WTC11 (cell line): ENCODE results near the gene EEF1AKMT4. TPM values are rescaled to one million over a fixed set of nuclear protein-coding genes. Genes with fewer than 3 reads are reported as not detected.

Experiments
- ATAC-seq: fragments of 200-7000 bp; cut with Tn5 transposase; 2 replicates; pipeline ENCODE4 v1.10.0; 2021; ENCODE audit warnings: mild to moderate bottlenecking, moderate library complexity
- CTCF ChIA-PET: fragments of 300-600 bp; sonication (Branson Sonifier 250); formaldehyde crosslinking; loops from one replicate; lab custom pipeline; 2021; ENCODE audit warnings: antibody characterized with exemption; lab: Charles Lee
- POLR2A ChIA-PET: fragments of 350-600 bp; sonication (Branson Sonifier 250); formaldehyde crosslinking; loops from one replicate; lab custom pipeline; 2021; ENCODE audit warnings: antibody characterized with exemption; lab: Charles Lee
- DNase-seq: peaks from one replicate; pipeline ENCODE4 v3.0.0; 2021; ENCODE audit warnings: low spot score
- H3K27ac Mint-ChIP-seq: 2 replicates; pipeline ENCODE4 v1.8.0; 2021; ENCODE audit warnings: mixed read lengths
- H3K27me3 Mint-ChIP-seq: 2 replicates; pipeline ENCODE4 v1.8.0; 2021; ENCODE audit warnings: low read depth, mild to moderate bottlenecking, moderate library complexity, mixed read lengths
- H3K36me3 Mint-ChIP-seq: 2 replicates; pipeline ENCODE4 v1.8.0; 2021; ENCODE audit warnings: mixed read lengths
- H3K4me1 Mint-ChIP-seq: 2 replicates; pipeline ENCODE4 v1.8.0; 2022; ENCODE audit warnings: mixed read lengths
- H3K4me3 Mint-ChIP-seq: 2 replicates; pipeline ENCODE4 v1.8.0; 2021; ENCODE audit warnings: mild to moderate bottlenecking, moderate library complexity, mixed read lengths
- H3K9me3 Mint-ChIP-seq: 2 replicates; pipeline ENCODE4 v1.8.0; 2021; ENCODE audit warnings: mixed read lengths
- ATF1 ChIP-seq: sonication (generic); formaldehyde crosslinking; IDR thresholded peaks from 2 replicates; pipeline ENCODE4 v1.8.1; 2023; ENCODE audit warnings: mild to moderate bottlenecking, moderate library complexity, missing genetic modification reagents
- CREM ChIP-seq: sonication (generic); formaldehyde crosslinking; IDR thresholded peaks from 2 replicates; pipeline ENCODE4 v1.8.1; 2022; ENCODE audit warnings: mild to moderate bottlenecking, missing genetic modification reagents, moderate library complexity
- ELF4 ChIP-seq: sonication (generic); formaldehyde crosslinking; IDR thresholded peaks from 2 replicates; pipeline ENCODE4 v1.8.1; 2022; ENCODE audit warnings: low read depth, mild to moderate bottlenecking, moderate library complexity, missing genetic modification reagents
- FOXK1 ChIP-seq: sonication (generic); formaldehyde crosslinking; IDR thresholded peaks from 2 replicates; pipeline ENCODE4 v1.8.0; 2022; ENCODE audit warnings: mild to moderate bottlenecking, moderate library complexity, missing genetic modification reagents
- GABPB1 ChIP-seq: sonication (generic); formaldehyde crosslinking; IDR thresholded peaks from 2 replicates; pipeline ENCODE4 v1.8.1; 2023; ENCODE audit warnings: mild to moderate bottlenecking, missing genetic modification reagents
- GRHL2 ChIP-seq: fragments of 250-450 bp; sonication (Bioruptor Pico); IDR thresholded peaks from 2 replicates; pipeline ENCODE4 v1.8.0; 2022; ENCODE audit warnings: mild to moderate bottlenecking, moderate library complexity; ENCODE audit not compliant: insufficient replicate concordance, severe bottlenecking
- JAZF1 ChIP-seq: fragments of 250-450 bp; sonication (Bioruptor Pico); IDR thresholded peaks from 2 replicates; pipeline ENCODE4 v1.9.0; 2021; ENCODE audit warnings: moderate library complexity, mild to moderate bottlenecking, inconsistent platforms
- NR2C2 ChIP-seq: sonication (generic); formaldehyde crosslinking; IDR thresholded peaks from 2 replicates; pipeline ENCODE4 v1.8.0; 2022; ENCODE audit warnings: mild to moderate bottlenecking, missing genetic modification reagents
- ZNF138 ChIP-seq: sonication (generic); formaldehyde crosslinking; conservative IDR thresholded peaks from 2 replicates; pipeline ENCODE4 v1.8.1; 2022; ENCODE audit warnings: mild to moderate bottlenecking, moderate library complexity, missing genetic modification reagents
- ZNF423 ChIP-seq: fragments of 250-450 bp; sonication (Bioruptor Pico); IDR thresholded peaks from 2 replicates; pipeline ENCODE4 v2.1.2; 2022; ENCODE audit warnings: mild to moderate bottlenecking, moderate library complexity
- total RNA-seq: library from RNA; stranded (reverse); gene quantifications from 3 replicates; pipeline ENCODE4 v1.2.3, GENCODE V29; 2021
- TF ChIP-seq, protein P1 (sequence below): sonication (generic); formaldehyde crosslinking; IDR thresholded peaks from 2 replicates; pipeline ENCODE4 v1.8.1; 2023; ENCODE audit warnings: mild to moderate bottlenecking, moderate library complexity, missing genetic modification reagents
- TF ChIP-seq, protein P2 (sequence below): fragments of 250-450 bp; sonication (Bioruptor Pico); IDR thresholded peaks from 2 replicates; pipeline ENCODE4 v1.9.0; 2021; ENCODE audit warnings: mild to moderate bottlenecking
- TF ChIP-seq, protein P3 (sequence below): sonication (generic); formaldehyde crosslinking; IDR thresholded peaks from 2 replicates; pipeline ENCODE4 v1.8.1; 2023; ENCODE audit warnings: mild to moderate bottlenecking, missing genetic modification reagents
- TF ChIP-seq, protein P4 (sequence below): sonication (generic); formaldehyde crosslinking; IDR thresholded peaks from 2 replicates; pipeline ENCODE4 v1.8.1; 2023; ENCODE audit warnings: mild to moderate bottlenecking, missing genetic modification reagents, moderate library complexity
- TF ChIP-seq, protein P5 (sequence below): sonication (generic); formaldehyde crosslinking; IDR thresholded peaks from 2 replicates; pipeline ENCODE4 v1.8.0; 2022; ENCODE audit warnings: mild to moderate bottlenecking, missing genetic modification reagents
- TF ChIP-seq, protein P6 (sequence below): sonication (generic); formaldehyde crosslinking; IDR thresholded peaks from 2 replicates; pipeline ENCODE4 v1.8.0; 2022; ENCODE audit warnings: mild to moderate bottlenecking, missing genetic modification reagents
- TF ChIP-seq, protein P7 (sequence below): fragments of 250-450 bp; sonication (Bioruptor Pico); IDR thresholded peaks from 2 replicates; pipeline ENCODE4 v2.1.2; 2022; ENCODE audit warnings: mild to moderate bottlenecking, moderate library complexity

The EEF1AKMT4 gene
- total RNA-seq, 1 experiment from 2014 or later: 11.3 TPM

DNA sequence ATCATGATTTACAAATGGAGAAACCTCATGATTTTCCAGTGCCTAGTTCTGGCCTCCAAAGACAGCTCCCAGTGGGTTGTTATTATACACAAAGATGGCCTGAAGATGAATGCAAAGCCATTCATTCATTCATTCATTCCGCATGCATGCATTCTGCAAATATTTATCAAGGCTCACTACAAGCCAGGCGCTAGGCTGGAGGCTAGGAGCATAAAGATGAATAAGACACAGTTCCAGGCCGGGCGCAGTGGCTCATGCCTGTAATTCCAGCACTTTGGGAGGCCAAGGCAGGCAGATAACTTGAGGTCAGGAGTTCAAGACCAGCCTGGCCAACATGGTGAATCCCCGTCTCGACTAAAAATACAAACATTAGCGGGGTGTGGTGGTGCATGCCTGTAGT is 47.1 kb downstream of the EEF1AKMT4 start:
- no peak for DNase-seq
- no peak for ATAC-seq
- Mint-ChIP-seq H3K9me3 (no peaks in the 10 kb centered on the region), H3K4me3 (no peak overlapping the region), H3K4me1 (peaks cover 12% of the 10 kb centered on the region), H3K36me3 (peaks cover 19% of the 10 kb centered on the region), H3K27me3 (peaks cover 5% of the 10 kb centered on the region; the same call in 1 of the 2 replicates)
- POLR2A ChIA-PET: interaction anchor here (0.6 kb wide), 1 partner anchor 407 kb away, joined by 4 read pairs; no protein-coding TSS in a partner anchor
- no peak for TF ChIP-seq FOXK1 (CRISPR knock-in tag)
- TF ChIP-seq, protein P1, sequence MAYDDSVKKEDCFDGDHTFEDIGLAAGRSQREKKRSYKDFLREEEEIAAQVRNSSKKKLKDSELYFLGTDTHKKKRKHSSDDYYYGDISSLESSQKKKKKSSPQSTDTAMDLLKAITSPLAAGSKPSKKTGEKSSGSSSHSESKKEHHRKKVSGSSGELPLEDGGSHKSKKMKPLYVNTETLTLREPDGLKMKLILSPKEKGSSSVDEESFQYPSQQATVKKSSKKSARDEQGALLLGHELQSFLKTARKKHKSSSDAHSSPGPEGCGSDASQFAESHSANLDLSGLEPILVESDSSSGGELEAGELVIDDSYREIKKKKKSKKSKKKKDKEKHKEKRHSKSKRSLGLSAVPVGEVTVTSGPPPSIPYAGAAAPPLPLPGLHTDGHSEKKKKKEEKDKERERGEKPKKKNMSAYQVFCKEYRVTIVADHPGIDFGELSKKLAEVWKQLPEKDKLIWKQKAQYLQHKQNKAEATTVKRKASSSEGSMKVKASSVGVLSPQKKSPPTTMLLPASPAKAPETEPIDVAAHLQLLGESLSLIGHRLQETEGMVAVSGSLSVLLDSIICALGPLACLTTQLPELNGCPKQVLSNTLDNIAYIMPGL (CRISPR knock-in tag): no peak
- TF ChIP-seq, protein P2, sequence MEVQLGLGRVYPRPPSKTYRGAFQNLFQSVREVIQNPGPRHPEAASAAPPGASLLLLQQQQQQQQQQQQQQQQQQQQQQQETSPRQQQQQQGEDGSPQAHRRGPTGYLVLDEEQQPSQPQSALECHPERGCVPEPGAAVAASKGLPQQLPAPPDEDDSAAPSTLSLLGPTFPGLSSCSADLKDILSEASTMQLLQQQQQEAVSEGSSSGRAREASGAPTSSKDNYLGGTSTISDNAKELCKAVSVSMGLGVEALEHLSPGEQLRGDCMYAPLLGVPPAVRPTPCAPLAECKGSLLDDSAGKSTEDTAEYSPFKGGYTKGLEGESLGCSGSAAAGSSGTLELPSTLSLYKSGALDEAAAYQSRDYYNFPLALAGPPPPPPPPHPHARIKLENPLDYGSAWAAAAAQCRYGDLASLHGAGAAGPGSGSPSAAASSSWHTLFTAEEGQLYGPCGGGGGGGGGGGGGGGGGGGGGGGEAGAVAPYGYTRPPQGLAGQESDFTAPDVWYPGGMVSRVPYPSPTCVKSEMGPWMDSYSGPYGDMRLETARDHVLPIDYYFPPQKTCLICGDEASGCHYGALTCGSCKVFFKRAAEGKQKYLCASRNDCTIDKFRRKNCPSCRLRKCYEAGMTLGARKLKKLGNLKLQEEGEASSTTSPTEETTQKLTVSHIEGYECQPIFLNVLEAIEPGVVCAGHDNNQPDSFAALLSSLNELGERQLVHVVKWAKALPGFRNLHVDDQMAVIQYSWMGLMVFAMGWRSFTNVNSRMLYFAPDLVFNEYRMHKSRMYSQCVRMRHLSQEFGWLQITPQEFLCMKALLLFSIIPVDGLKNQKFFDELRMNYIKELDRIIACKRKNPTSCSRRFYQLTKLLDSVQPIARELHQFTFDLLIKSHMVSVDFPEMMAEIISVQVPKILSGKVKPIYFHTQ (CRISPR knock-in tag): no peak
- TF ChIP-seq, protein P3, sequence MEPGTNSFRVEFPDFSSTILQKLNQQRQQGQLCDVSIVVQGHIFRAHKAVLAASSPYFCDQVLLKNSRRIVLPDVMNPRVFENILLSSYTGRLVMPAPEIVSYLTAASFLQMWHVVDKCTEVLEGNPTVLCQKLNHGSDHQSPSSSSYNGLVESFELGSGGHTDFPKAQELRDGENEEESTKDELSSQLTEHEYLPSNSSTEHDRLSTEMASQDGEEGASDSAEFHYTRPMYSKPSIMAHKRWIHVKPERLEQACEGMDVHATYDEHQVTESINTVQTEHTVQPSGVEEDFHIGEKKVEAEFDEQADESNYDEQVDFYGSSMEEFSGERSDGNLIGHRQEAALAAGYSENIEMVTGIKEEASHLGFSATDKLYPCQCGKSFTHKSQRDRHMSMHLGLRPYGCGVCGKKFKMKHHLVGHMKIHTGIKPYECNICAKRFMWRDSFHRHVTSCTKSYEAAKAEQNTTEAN (CRISPR knock-in tag): no peak
- TF ChIP-seq, all 79 proteins: peak for 0
- CTCF ChIA-PET: interaction anchor here (0.7 kb wide), 1 partner anchor 1315 kb away, joined by 3 read pairs; no protein-coding TSS in a partner anchor
- H3K27ac Mint-ChIP-seq: no peak overlapping the region

DNA sequence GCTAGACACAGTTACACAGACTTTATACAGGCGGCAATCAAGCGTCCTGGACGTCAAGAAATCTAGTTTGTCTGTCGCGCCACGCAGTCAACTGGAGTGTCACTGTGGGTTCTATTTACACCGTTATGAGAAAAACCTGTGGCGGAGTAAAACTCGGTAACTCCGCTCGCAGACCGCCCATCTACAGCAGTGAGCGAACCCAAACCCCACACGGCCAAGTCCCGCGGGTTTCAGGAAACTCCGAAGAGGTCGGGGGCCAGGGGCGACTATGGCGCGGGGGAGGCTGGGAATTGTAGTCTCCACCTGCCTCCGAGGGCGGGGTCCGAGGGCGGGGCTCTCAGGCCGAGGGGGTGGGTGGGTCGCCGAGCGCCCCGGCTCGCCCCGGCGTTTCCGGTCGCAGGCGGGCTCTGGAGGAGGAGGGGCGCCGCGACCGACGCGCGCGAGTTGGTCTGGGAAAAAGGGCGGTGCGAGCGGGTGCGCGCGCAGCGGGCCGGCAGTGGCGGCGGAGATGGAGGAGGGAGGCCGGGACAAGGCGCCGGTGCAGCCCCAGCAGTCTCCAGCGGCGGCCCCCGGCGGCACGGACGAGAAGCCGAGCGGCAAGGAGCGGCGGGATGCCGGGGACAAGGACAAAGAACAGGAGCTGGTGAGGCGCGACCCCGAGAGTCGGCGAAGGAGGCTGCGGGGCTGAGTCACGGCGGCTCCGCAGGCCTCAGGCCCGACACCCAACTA is 49.5 kb downstream of the EEF1AKMT4 start, which contains the start of gene PSMD2:
TSS of gene PSMD2 (plus strand) at position 483 of the 729 bp plus-strand sequence. CDS start at position 509, 26 bp downstream.
- ChIA-PET CTCF (no interaction called here), POLR2A (interaction anchor here (0.8 kb wide), 1 partner anchor 25 kb away, joined by 4 read pairs; no protein-coding TSS in a partner anchor)
- peaks cover 12% of the 10 kb centered on the region for H3K4me1 Mint-ChIP-seq
- ATAC-seq (peak; percentile 96), DNase-seq (peak; percentile 99)
- H3K4me3 Mint-ChIP-seq: peak within 1 kb of the TSS; percentile 96
- peaks cover 5% of the 10 kb centered on the region; the same call in 1 of the 2 replicates for H3K27me3 Mint-ChIP-seq
- H3K9me3 Mint-ChIP-seq: no peaks in the 10 kb centered on the region
- H3K36me3 Mint-ChIP-seq: peaks cover 42% of the 10 kb centered on the region
- H3K27ac Mint-ChIP-seq: peak within 1 kb of the TSS; percentile 89
- TF ChIP-seq ELF4 (CRISPR knock-in tag) (0 out of 2 replicates have a peak, but pooled peaks have one; percentile 45), NR2C2 (0 out of 2 replicates have a peak, but pooled peaks have one; percentile 30), ZNF423 (CRISPR knock-in tag) (no peak), GRHL2 (CRISPR knock-in tag) (no peak), CREM (CRISPR knock-in tag) (no peak), ZNF138 (CRISPR knock-in tag) (0 out of 2 replicates have a peak, but pooled peaks have one; percentile 33), GABPB1 (CRISPR knock-in tag) (no peak; the same call in 1 of the 2 replicates), JAZF1 (no peak), ATF1 (CRISPR knock-in tag) (0 out of 2 replicates have a peak, but pooled peaks have one; percentile 30)
- TF ChIP-seq, protein P4, sequence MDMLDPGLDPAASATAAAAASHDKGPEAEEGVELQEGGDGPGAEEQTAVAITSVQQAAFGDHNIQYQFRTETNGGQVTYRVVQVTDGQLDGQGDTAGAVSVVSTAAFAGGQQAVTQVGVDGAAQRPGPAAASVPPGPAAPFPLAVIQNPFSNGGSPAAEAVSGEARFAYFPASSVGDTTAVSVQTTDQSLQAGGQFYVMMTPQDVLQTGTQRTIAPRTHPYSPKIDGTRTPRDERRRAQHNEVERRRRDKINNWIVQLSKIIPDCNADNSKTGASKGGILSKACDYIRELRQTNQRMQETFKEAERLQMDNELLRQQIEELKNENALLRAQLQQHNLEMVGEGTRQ (CRISPR knock-in tag): 0 out of 2 replicates have a peak, but pooled peaks have one; percentile 13
- TF ChIP-seq, protein P5, sequence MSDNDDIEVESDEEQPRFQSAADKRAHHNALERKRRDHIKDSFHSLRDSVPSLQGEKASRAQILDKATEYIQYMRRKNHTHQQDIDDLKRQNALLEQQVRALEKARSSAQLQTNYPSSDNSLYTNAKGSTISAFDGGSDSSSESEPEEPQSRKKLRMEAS (CRISPR knock-in tag): 0 out of 2 replicates have a peak, but pooled peaks have one; percentile 26
- TF ChIP-seq, protein P6, sequence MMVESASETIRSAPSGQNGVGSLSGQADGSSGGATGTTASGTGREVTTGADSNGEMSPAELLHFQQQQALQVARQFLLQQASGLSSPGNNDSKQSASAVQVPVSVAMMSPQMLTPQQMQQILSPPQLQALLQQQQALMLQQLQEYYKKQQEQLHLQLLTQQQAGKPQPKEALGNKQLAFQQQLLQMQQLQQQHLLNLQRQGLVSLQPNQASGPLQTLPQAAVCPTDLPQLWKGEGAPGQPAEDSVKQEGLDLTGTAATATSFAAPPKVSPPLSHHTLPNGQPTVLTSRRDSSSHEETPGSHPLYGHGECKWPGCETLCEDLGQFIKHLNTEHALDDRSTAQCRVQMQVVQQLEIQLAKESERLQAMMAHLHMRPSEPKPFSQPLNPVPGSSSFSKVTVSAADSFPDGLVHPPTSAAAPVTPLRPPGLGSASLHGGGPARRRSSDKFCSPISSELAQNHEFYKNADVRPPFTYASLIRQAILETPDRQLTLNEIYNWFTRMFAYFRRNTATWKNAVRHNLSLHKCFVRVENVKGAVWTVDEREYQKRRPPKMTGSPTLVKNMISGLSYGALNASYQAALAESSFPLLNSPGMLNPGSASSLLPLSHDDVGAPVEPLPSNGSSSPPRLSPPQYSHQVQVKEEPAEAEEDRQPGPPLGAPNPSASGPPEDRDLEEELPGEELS (CRISPR knock-in tag): 0 out of 2 replicates have a peak, but pooled peaks have one; percentile 75
- TF ChIP-seq, protein P7, sequence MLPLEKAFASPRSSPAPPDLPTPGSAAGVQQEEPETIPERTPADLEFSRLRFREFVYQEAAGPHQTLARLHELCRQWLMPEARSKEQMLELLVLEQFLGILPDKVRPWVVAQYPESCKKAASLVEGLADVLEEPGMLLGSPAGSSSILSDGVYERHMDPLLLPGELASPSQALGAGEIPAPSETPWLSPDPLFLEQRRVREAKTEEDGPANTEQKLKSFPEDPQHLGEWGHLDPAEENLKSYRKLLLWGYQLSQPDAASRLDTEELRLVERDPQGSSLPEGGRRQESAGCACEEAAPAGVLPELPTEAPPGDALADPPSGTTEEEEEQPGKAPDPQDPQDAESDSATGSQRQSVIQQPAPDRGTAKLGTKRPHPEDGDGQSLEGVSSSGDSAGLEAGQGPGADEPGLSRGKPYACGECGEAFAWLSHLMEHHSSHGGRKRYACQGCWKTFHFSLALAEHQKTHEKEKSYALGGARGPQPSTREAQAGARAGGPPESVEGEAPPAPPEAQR (CRISPR knock-in tag): no peak
